H1 (cell line): ENCODE results near the gene REEP2.

Experiments
- ATF3 ChIP-seq: IDR thresholded peaks from 2 replicates; pipeline ENCODE4 v1.6.1; 2011; ENCODE audit warnings: low read depth, mild to moderate bottlenecking, low read length; ENCODE audit not compliant: insufficient read depth
- CTCF ChIP-seq, 3 experiments: IDR thresholded peaks; 1 replicate in 2 of 3; 2 replicates in 1 of 3; pipeline versions ENCODE4 v1.5.1 to v1.6.1; 2011; ENCODE audit warnings: low read length in 3 of 3, mild to moderate bottlenecking in 3 of 3, inconsistent platforms in 2 of 3, low read depth in 1 of 3, moderate library complexity in 1 of 3; ENCODE audit not compliant: insufficient read depth in 1 of 3; ENCODE audit errors: control extremely low read depth in 1 of 3
- EZH2 ChIP-seq: fragments of 200-600 bp; sonication (generic); IDR thresholded peaks from 2 replicates; pipeline ENCODE4 v1.7.1; 2012; ENCODE audit warnings: low read depth, mild to moderate bottlenecking, moderate library complexity, low read length, inconsistent platforms; ENCODE audit not compliant: severe bottlenecking
- GTF2F1 ChIP-seq: IDR thresholded peaks from 2 replicates; pipeline ENCODE4 v1.6.1; 2012; ENCODE audit warnings: low read depth, low read length, improper control_type of control experiment, borderline replicate concordance
- KDM5A ChIP-seq: fragments of 200-600 bp; IDR thresholded peaks from 2 replicates; pipeline ENCODE4 v1.7.1; 2012; ENCODE audit warnings: mild to moderate bottlenecking, low read length, inconsistent platforms, mixed read lengths
- MAFK ChIP-seq: IDR thresholded peaks from 2 replicates; pipeline ENCODE4 v1.6.1; 2012; ENCODE audit warnings: low read depth, mild to moderate bottlenecking, improper control_type of control experiment, low read length
- POLR2A ChIP-seq, 2 experiments: IDR thresholded peaks; 1 replicate in 1 of 2; 2 replicates in 1 of 2; pipeline ENCODE4 v1.6.1; 2011; ENCODE audit warnings: low read depth in 2 of 2, low read length in 2 of 2, mild to moderate bottlenecking in 2 of 2; ENCODE audit errors: control extremely low read depth in 1 of 2
- POLR2AphosphoS5 ChIP-seq: IDR thresholded peaks from 2 replicates; pipeline ENCODE4 v1.6.1; 2011; ENCODE audit warnings: low read depth, low read length
- SP4 ChIP-seq: IDR thresholded peaks from 2 replicates; pipeline ENCODE4 v1.6.1; 2012; ENCODE audit warnings: low read length, inconsistent platforms
- YY1 ChIP-seq: IDR thresholded peaks from 2 replicates; pipeline ENCODE4 v1.6.1; 2011; ENCODE audit warnings: low read depth, mild to moderate bottlenecking, low read length

DNA sequence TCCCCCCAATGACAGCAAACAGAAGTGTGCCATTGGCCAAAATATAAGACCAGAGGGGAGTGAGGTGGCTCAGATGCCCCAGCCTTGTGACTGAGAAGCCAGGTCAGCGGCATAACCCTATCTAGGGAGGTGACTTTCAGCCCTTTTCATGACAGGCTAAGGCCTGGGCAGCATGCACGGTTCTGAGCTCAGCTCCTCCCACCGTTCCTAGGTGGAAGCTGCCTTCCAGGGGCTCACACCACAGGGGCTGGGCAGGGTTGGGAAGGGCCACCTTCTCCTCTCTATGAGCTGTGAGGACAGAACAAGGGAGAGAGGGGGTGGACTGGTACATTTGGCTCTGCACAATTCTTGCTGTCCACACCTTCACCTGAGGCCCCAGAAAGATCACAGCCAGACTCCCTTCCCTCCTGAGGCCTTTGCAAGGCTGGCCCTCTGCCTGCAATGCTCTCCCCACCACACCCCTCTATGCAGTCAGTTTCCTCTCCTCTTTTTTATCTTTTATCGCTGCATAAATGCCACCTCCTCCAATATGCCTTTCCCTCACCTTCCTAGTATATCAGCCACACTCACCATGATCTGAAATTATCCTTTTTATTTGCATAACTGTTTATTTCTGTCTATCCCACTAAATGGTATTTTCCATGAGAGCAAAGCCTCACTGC is 21.3 kb downstream of the REEP2 start:
- TF ChIP-seq CTCF (IDR thresholded peaks at IDR 0.05; ENCODE audit: control extremely low read depth in 1 of 3, insufficient read depth in 1 of 3, low read depth in 1 of 3, low read length in 3 of 3), result no peak
- TF ChIP-seq POLR2A (IDR thresholded peaks at IDR 0.05; ENCODE audit: control extremely low read depth in 1 of 2, low read depth in 2 of 2, low read length in 2 of 2), result peak in 1 of 2 experiments; percentile 17; a peak in 1 of 3 replicates
- TF ChIP-seq EZH2, result no peak
- no peak for TF ChIP-seq GTF2F1
- TF ChIP-seq KDM5A, result no peak
- TF ChIP-seq ATF3, result no peak
- TF ChIP-seq SP4, result no peak
- TF ChIP-seq YY1, result no peak
- no peak for TF ChIP-seq POLR2AphosphoS5
- no peak for TF ChIP-seq MAFK
